Measurements from ENCODE around the gene LDB2. TPM values are rescaled to one million over a fixed set of nuclear protein-coding genes. Genes with fewer than 3 reads are reported as not detected.

LDB2 gene
- total and polyA plus RNA-seq, 2 donors (not counting 3 experiments of a cell fraction or from before 2014, with no cell fraction given) = 127 to 223 TPM

- no peak for TF ChIP-seq JUN (IDR thresholded peaks at IDR 0.05; ENCODE audit: borderline replicate concordance, insufficient read depth, insufficient read length, low read depth)
- no peak for TF ChIP-seq CTCF (IDR thresholded peaks at IDR 0.05; ENCODE audit: extremely low read depth in 1 of 2, insufficient read depth in 1 of 2, low read depth in 1 of 2, low read length in 2 of 2)
- TF ChIP-seq EZH2 (IDR thresholded peaks at IDR 0.05; ENCODE audit: borderline replicate concordance, low read depth, low read length, severe bottlenecking) = no peak
- no peak for TF ChIP-seq FOS (IDR thresholded peaks at IDR 0.05; ENCODE audit: borderline replicate concordance, insufficient read depth, low read length)
- TF ChIP-seq POLR2AphosphoS5 (IDR thresholded peaks at IDR 0.05; ENCODE audit: insufficient read depth, low read depth, low read length) = no peak
- TF ChIP-seq POLR2A (IDR thresholded peaks at IDR 0.05; ENCODE audit: low read depth, low read length) = no peak
- TF ChIP-seq MAX (IDR thresholded peaks at IDR 0.05; ENCODE audit: insufficient read depth, insufficient read length) = no peak
- TF ChIP-seq MYC (IDR thresholded peaks at IDR 0.05; ENCODE audit: low read depth, low read length) = no peak
- TF ChIP-seq GATA2 (IDR thresholded peaks at IDR 0.05; ENCODE audit: insufficient read depth, insufficient read length, low read depth, low read length) = no peak
- Histone ChIP-seq H3K4me2 (ENCODE audit: insufficient read depth, low read length) (peak overlapping the region; percentile 82), H3K4me3 (replicated peaks in 1 of 3; ENCODE audit: insufficient read depth in 1 of 3, low read depth in 1 of 3, low read length in 3 of 3) (no peak overlapping the region), H3K4me1 (ENCODE audit: control insufficient read depth, extremely low read depth, insufficient read depth, low read length) (peaks cover 33% of the 10 kb centered on the region), H3K27ac (ENCODE audit: insufficient read depth, low read depth, low read length) (peak overlapping the region; percentile 70), H3K79me2 (ENCODE audit: control insufficient read depth, insufficient read depth, low read length) (no peaks in the 10 kb centered on the region), H3K36me3 (ENCODE audit: control insufficient read depth in 2 of 2, extremely low read depth in 1 of 2, insufficient read depth in 2 of 2, low read length in 2 of 2) (no peaks in the 10 kb centered on the region), H2AFZ (ENCODE audit: low read depth, low read length) (no peak overlapping the region), H3K9me3 (replicated peaks; ENCODE audit: control insufficient read depth, insufficient read depth, low read length) (no peaks in the 10 kb centered on the region), H3K9ac (replicated peaks; ENCODE audit: extremely low read depth, insufficient read depth, low read length) (no peak overlapping the region), H3K27me3 (ENCODE audit: control insufficient read depth in 2 of 2, insufficient read depth in 2 of 2, low read length in 2 of 2) (no peaks in the 10 kb centered on the region), H3K9me1 (replicated peaks; ENCODE audit: control insufficient read depth, extremely low read depth, insufficient read depth, low read length) (no peaks in the 10 kb centered on the region), H4K20me1 (replicated peaks; ENCODE audit: control insufficient read depth, extremely low read depth, insufficient read depth, low read length) (no peaks in the 10 kb centered on the region)
- POLR2A ChIA-PET = no interaction called here
- no TSS peak for BruUV-seq (replicated peaks)
- no peak for FAIRE-seq
- intact Hi-C loops (cut with micrococcal nuclease) = loop anchor here (10.0 kb wide), 1 partner anchor 210 kb away; the partner anchor contains the start of gene LDB2
- CTCF ChIA-PET = no interaction called here
- dilution Hi-C loops (cut with MboI; ENCODE audit: extremely low pct_ligation_motif_present, low sequenced_read_pairs) = no loop called here
- DNase-seq (ENCODE audit: low read depth, low spot score) = no peak
Measured at GRCh38 chr4:16684935-16685334, 213.5 kb downstream of the LDB2 start.
